GM12878 (cell line): ENCODE measurements around the gene PADI2. TPM values are rescaled to one million over a fixed set of nuclear protein-coding genes. Genes with fewer than 3 reads are reported as not detected.

ENCODE experiments used
- ATAC-seq: fragments of 200-7000 bp; cut with Tn5 transposase; 3 replicates; pipeline ENCODE4 v1.9.1; 2020; ENCODE audit warnings: mild to moderate bottlenecking, moderate library complexity
- BruUV-seq: library from RNA; stranded (reverse); fragments of 400-500 nt; replicated peaks from 2 replicates; lab custom pipeline; 2021; lab: Mats Ljungman, UMichigan
- CTCF ChIA-PET: fragments of 300-600 bp; sonication (Branson Sonifier 250); formaldehyde crosslinking; extraction: SDS; loops from one replicate; lab custom pipeline; 2021; ENCODE audit warnings: inconsistent platforms; lab: Yijun Ruan, JAX
- POLR2A ChIA-PET: fragments of 350-600 bp; formaldehyde crosslinking; extraction: SDS; loops from one replicate; lab custom pipeline; 2021; ENCODE audit warnings: inconsistent platforms; lab: Charles Lee
- RAD21 ChIA-PET: fragments of 300-600 bp; sonication (Branson Sonifier 250); formaldehyde crosslinking; loops from one replicate; lab custom pipeline; 2023; ENCODE audit warnings: antibody characterized with exemption; ENCODE audit not compliant: unreplicated experiment; lab: Charles Lee
- SMC1A ChIA-PET: fragments of 300-600 bp; sonication (Branson Sonifier 250); formaldehyde crosslinking; loops from one replicate; lab custom pipeline; 2023; ENCODE audit not compliant: unreplicated experiment, uncharacterized antibody; lab: Charles Lee
- DNase-seq: peaks from one replicate; pipeline ENCODE4 v3.0.0-alpha.2; 2011; ENCODE audit warnings: low read depth, low spot score
- FAIRE-seq: peaks from 3 replicates; lab custom pipeline; 2011; peaks lifted over from hg19 to GRCh38; lab: Jason Lieb, UNC
- H2AFZ ChIP-seq: 2 replicates; pipeline ENCODE4 v1.6.0; 2011; ENCODE audit warnings: low read depth, low read length, control low read depth; ENCODE audit not compliant: control insufficient read depth
- H3K27ac ChIP-seq: 2 replicates; pipeline ENCODE4 v1.5.1; 2011; ENCODE audit warnings: control low read depth; ENCODE audit not compliant: control insufficient read depth, insufficient read depth
- H3K27me3 ChIP-seq, 2 experiments: replicated peaks in 1 of 2; 2 replicates each; pipeline versions ENCODE4 v1.6.0 to v1.6.1; 2011; ENCODE audit warnings: low read length in 1 of 2; ENCODE audit not compliant: control insufficient read depth in 2 of 2, insufficient read depth in 2 of 2
- H3K36me3 ChIP-seq, 2 experiments: 2 replicates each; pipeline ENCODE4 v1.5.1; 2011; ENCODE audit warnings: low read length in 1 of 2; ENCODE audit not compliant: control insufficient read depth in 2 of 2, insufficient read depth in 2 of 2
- H3K4me1 ChIP-seq: 2 replicates; pipeline ENCODE4 v1.6.1; 2011; ENCODE audit warnings: mild to moderate bottlenecking, low read length, moderate library complexity, mixed read lengths; ENCODE audit not compliant: control insufficient read depth, insufficient read depth
- H3K4me2 ChIP-seq: 2 replicates; pipeline ENCODE4 v1.6.0; 2011; ENCODE audit warnings: control low read depth; ENCODE audit not compliant: control insufficient read depth, insufficient read depth
- H3K4me3 ChIP-seq: fragments of 200-600 bp; sonication (generic); 2 replicates; pipeline ENCODE4 v1.5.1; 2016
- H3K79me2 ChIP-seq: 2 replicates; pipeline ENCODE4 v1.6.0; 2011; ENCODE audit warnings: low read length; ENCODE audit not compliant: control insufficient read depth, insufficient read depth
- H3K9ac ChIP-seq: 2 replicates; pipeline ENCODE4 v1.8.0; 2011; ENCODE audit warnings: low read length, control low read depth, mixed read lengths; ENCODE audit not compliant: control insufficient read depth, insufficient read depth
- H3K9me3 ChIP-seq: replicated peaks from 3 replicates; pipeline ENCODE4 v1.5.1; 2011; ENCODE audit warnings: mild to moderate bottlenecking, low read length; ENCODE audit not compliant: control insufficient read depth, insufficient read depth
- H4K20me1 ChIP-seq: 2 replicates; pipeline ENCODE4 v1.6.0; 2011; ENCODE audit not compliant: control insufficient read depth, insufficient read depth
- ASH2L ChIP-seq: fragments of 300-600, 200-600 bp; sonication (generic); IDR thresholded peaks from 2 replicates; pipeline ENCODE4 v1.6.1; 2017; ENCODE audit warnings: low read depth, mild to moderate bottlenecking, borderline replicate concordance
- BMI1 ChIP-seq: fragments of 450-650 bp; IDR thresholded peaks from 2 replicates; pipeline ENCODE4 v1.6.1; 2016; ENCODE audit warnings: mild to moderate bottlenecking, moderate library complexity, borderline replicate concordance
- BRCA1 ChIP-seq: IDR thresholded peaks from 2 replicates; pipeline ENCODE4 v1.6.1; 2011; ENCODE audit warnings: low read depth, low read length, improper control_type of control experiment
- ELK1 ChIP-seq: IDR thresholded peaks from 2 replicates; pipeline ENCODE4 v1.6.1; 2012; ENCODE audit warnings: low read depth, low read length, improper control_type of control experiment
- ESRRA ChIP-seq: IDR thresholded peaks from 2 replicates; pipeline ENCODE4 v1.6.1; 2012; ENCODE audit warnings: mild to moderate bottlenecking, low read length, improper control_type of control experiment
- LARP7 ChIP-seq: fragments of 450-650 bp; IDR thresholded peaks from 2 replicates; pipeline ENCODE4 v1.6.1; 2017; ENCODE audit warnings: mild to moderate bottlenecking
- NKRF ChIP-seq: fragments of 450-650 bp; conservative IDR thresholded peaks from 2 replicates; pipeline ENCODE4 v1.6.1; 2017; ENCODE audit warnings: mild to moderate bottlenecking, moderate library complexity
- RAD51 ChIP-seq: fragments of 450-650 bp; IDR thresholded peaks from 2 replicates; pipeline ENCODE4 v1.6.1; 2016; ENCODE audit warnings: moderate library complexity, mild to moderate bottlenecking, inconsistent platforms
- RELB ChIP-seq: fragments of 450-650 bp; IDR thresholded peaks from 2 replicates; pipeline ENCODE4 v1.6.1; 2017; ENCODE audit warnings: low read depth, mild to moderate bottlenecking, moderate library complexity
- TAF1 ChIP-seq: IDR thresholded peaks from 2 replicates; pipeline ENCODE4 v1.6.1; 2011; ENCODE audit warnings: mild to moderate bottlenecking, low read depth, low read length, borderline replicate concordance
- USF2 ChIP-seq: IDR thresholded peaks from 2 replicates; pipeline ENCODE4 v1.6.1; 2011; ENCODE audit warnings: low read depth, low read length, improper control_type of control experiment, borderline replicate concordance
- ZBTB11 ChIP-seq: fragments of 450-650 bp; formaldehyde crosslinking; IDR thresholded peaks from 2 replicates; pipeline ENCODE4 v1.5.0; 2022; ENCODE audit warnings: mild to moderate bottlenecking, missing genetic modification characterization
- WGBS: methylation state at CpG from one replicate; pipeline ENCODE4 v1.1.6; 2016; ENCODE audit warnings: low lambda C conversion rate; ENCODE audit not compliant: insufficient replicate concordance, insufficient coverage; ENCODE audit errors: missing lambda C conversion rate; 5-methylcytosine and 5-hydroxymethylcytosine counted together
- in situ Hi-C: fragments of 300-500 bp; cut with MboI; formaldehyde crosslinking; loops from 9 replicates; pipeline ENCODE4 v1.14.3; 2018; ENCODE audit warnings: mixed read lengths
- intact Hi-C: fragments of 100-400 bp; cut with micrococcal nuclease; formaldehyde crosslinking; loops from one replicate; pipeline ENCODE4 v1.14.2; 2022; ENCODE audit not compliant: unreplicated experiment
- polyA plus RNA-seq, 11 experiments: library from polyadenylated mRNA; depleted of rRNA in 4 of 11; unstranded in 6 of 11; stranded (reverse) in 5 of 11; fragments of >200 nt; fragmentation: Nextera tagmentation in 4 of 11; fragmentation: Illumina TruSeq in 1 of 11; extraction: Ambion mirVana in 4 of 11; extraction: Trizol in 1 of 11; gene quantifications; 1 replicate in 1 of 11; 2 replicates in 10 of 11; pipeline versions ENCODE4 v1.2.1 to v1.2.3, GENCODE V29; 2011 to 2016; ENCODE audit warnings: inconsistent platforms in 2 of 11, missing spikeins in 2 of 11, low read depth in 1 of 11
- total RNA-seq, 4 experiments: library from RNA; depleted of rRNA in 3 of 4; stranded (reverse); fragments of >200 nt in 3 of 4; fragmentation: Illumina TruSeq in 1 of 4; extraction: Trizol in 1 of 4; gene quantifications; 2 replicates each; pipeline versions ENCODE4 v1.2.1 to v1.2.3, GENCODE V29; 2013 to 2021

Gene PADI2
- total and polyA plus RNA-seq, 10 of the 15 experiments (the other 5 are each of a cell fraction or from before 2014, with no cell fraction given) = 0.05 to 3.0 (median 0.10) TPM; not detected in 1

- intact Hi-C loops = no loop called here
- no peaks in the 10 kb centered on the region for H3K79me2 ChIP-seq
- peaks cover 13 to 41% of the 10 kb centered on the region in 2 experiments for H3K36me3 ChIP-seq
- TF ChIP-seq RELB (no peak), ASH2L (no peak), BRCA1 (no peak), ELK1 (no peak), ZBTB11 (no peak), ESRRA (no peak), BMI1 (no peak), NKRF (no peak), LARP7 (no peak), RAD51 (no peak), USF2 (no peak), TAF1 (no peak)
Measured at GRCh38 chr1:17030206-17030605, 89.0 kb downstream of the PADI2 start.

More at GRCh38 chr1:17030206-17030605, 89.0 kb downstream of the PADI2 start:
- Histone ChIP-seq H3K27ac (no peak overlapping the region), H3K4me3 (no peak overlapping the region), H3K27me3 (no peaks in the 10 kb centered on the region), H3K4me2 (no peak overlapping the region), H2AFZ (no peak overlapping the region), H3K4me1 (no peaks in the 10 kb centered on the region), H3K9me3 (no peaks in the 10 kb centered on the region), H3K9ac (no peak overlapping the region), H4K20me1 (no peaks in the 10 kb centered on the region)
- ChIA-PET SMC1A (no interaction called here), POLR2A (no interaction called here), RAD21 (no interaction called here), CTCF (interaction anchor here (0.5 kb wide), 1 partner anchor 75 kb away, joined by 3 read pairs; no protein-coding TSS in a partner anchor)
- BruUV-seq = no TSS peak
- no peak for DNase-seq
- no peak for ATAC-seq
- 82% methylated on average over 4 of the region's 4 CpGs for WGBS
- FAIRE-seq = no peak
- in situ Hi-C loops = no loop called here
